ENCODE measurements around the gene TAS2R19.
A peak's percentile ranks its signal among the peaks of the same experiment; 100 is the strongest.
"Not testable (repeated sequence)": the region's sequence is repeated elsewhere in the genome, so short reads cannot be mapped to it uniquely, and the experiment has no call there.

Gene TAS2R19, protein sequence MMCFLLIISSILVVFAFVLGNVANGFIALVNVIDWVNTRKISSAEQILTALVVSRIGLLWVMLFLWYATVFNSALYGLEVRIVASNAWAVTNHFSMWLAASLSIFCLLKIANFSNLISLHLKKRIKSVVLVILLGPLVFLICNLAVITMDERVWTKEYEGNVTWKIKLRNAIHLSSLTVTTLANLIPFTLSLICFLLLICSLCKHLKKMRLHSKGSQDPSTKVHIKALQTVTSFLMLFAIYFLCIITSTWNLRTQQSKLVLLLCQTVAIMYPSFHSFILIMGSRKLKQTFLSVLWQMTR

GRCh38 chr12:11022520-11022919 lies at the start of gene TAS2R19:
TAS2R19 (minus strand) TSS chr12:11022620; CDS start chr12:11022571, 49 bp downstream.
- no peak for TF ChIP-seq CTCF (IDR thresholded peaks at IDR 0.05)
- Mint-ChIP-seq H3K4me3 (no peak within 1 kb of the TSS), H3K4me1 (no peaks in the 10 kb centered on the region), H3K9me3 (peaks cover 18% of the 10 kb centered on the region), H3K36me3 (ENCODE audit: low read depth) (peaks cover 50% of the 10 kb centered on the region), H3K27ac (peak within 1 kb of the TSS; percentile 15), H3K27me3 (ENCODE audit: low read depth, poor library complexity) (no peaks in the 10 kb centered on the region)
- no peak for DNase-seq

DNA sequence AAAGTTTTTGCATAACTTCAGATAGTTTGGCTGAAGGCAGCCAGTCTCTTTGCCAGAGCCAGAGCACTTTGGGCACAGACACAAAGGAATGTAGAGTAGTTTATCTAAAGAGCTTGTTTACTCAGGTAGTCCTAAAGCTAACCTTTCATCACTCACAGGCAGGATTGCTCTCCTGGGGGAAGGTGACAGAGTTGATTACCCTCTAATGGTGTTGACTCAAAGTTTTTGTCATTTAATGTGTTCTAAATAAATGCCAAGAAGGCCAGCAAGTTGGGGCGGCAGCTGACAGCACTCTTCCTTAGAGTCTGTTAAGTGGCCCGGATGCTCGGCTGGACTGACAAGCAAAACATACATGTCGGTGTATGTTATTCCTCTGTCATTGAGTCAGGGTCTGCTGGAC lies 49.0 kb upstream of the TAS2R19 start:
- peaks cover 48% of the 10 kb centered on the region for H3K36me3 Mint-ChIP-seq (ENCODE audit: low read depth)
- H3K4me3 Mint-ChIP-seq: no peak overlapping the region
- H3K27me3 Mint-ChIP-seq (ENCODE audit: low read depth, poor library complexity): no peaks in the 10 kb centered on the region
- H3K9me3 Mint-ChIP-seq: no peaks in the 10 kb centered on the region
- peaks cover 22% of the 10 kb centered on the region for H3K4me1 Mint-ChIP-seq
- H3K27ac Mint-ChIP-seq: peak overlapping the region; percentile 87
- DNase-seq: no peak
- no peak for TF ChIP-seq CTCF (IDR thresholded peaks at IDR 0.05)

- DNase-seq: no peak
- peaks cover 2% of the 10 kb centered on the region for H3K9me3 Mint-ChIP-seq
- no peak overlapping the region for H3K4me3 Mint-ChIP-seq
- H3K27ac Mint-ChIP-seq: peak overlapping the region; percentile 87
- TF ChIP-seq CTCF (IDR thresholded peaks at IDR 0.05): no peak
- no peaks in the 10 kb centered on the region for H3K27me3 Mint-ChIP-seq (ENCODE audit: low read depth, poor library complexity)
- peaks cover 22% of the 10 kb centered on the region for H3K4me1 Mint-ChIP-seq
- peaks cover 52% of the 10 kb centered on the region for H3K36me3 Mint-ChIP-seq (ENCODE audit: low read depth)
These were observed 48.6 kb upstream of the TAS2R19 start for GRCh38 chr12:11070999-11071398.

- Mint-ChIP-seq H3K4me3 (no peak overlapping the region), H3K36me3 (ENCODE audit: low read depth) (peaks cover 63% of the 10 kb centered on the region), H3K27me3 (ENCODE audit: low read depth, poor library complexity) (no peaks in the 10 kb centered on the region), H3K4me1 (peaks cover 22% of the 10 kb centered on the region), H3K27ac (no peak overlapping the region), H3K9me3 (peaks cover 11% of the 10 kb centered on the region)
- no peak for DNase-seq
- TF ChIP-seq CTCF (IDR thresholded peaks at IDR 0.05): no peak
These were observed 47.5 kb upstream of the TAS2R19 start for GRCh38 chr12:11069854-11070365.

DNA sequence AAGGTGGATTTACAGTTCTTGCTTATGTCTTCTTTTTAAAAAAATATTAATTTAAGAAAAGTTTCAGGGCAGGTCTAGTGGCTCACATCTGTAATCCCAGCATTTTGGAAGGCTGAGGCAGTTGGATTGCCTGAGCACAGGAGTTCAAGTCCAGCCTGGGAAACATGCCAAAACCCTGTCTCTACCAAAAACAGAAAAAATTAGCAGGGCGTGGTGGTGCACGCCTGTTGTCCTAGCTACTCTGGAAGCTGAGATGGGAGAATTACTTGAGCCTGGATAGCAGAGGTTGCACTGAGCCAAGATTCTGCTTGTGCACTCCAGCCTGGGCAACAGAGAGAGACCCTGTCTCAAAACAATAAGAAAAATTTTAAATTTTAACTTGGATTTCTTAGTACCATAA lies 45.1 kb upstream of the TAS2R19 start:
- peaks cover 17% of the 10 kb centered on the region for H3K4me1 Mint-ChIP-seq

DNA sequence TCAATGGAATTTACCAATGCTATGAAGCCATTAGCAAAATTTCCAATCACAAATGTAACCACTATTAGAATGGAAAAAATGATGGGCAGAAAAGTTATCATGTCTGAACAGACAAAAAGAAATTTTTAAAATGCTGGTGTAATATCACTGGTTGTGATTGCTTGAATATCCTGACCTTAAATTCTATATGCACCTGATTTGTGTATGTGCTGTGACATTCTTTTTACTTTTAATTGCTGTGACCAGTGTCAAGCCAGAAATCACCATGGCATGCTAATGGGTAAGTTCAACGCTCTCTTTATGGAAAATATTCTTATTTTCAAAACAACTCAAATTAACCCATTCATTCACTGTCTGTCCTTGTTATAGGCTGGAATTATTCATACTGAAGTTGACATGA lies 39.8 kb upstream of the TAS2R19 start, which contains the start of gene TAS2R46:
Gene TAS2R46, minus strand, starts transcription at position 101 of the 400 bp plus-strand sequence. Its CDS starts 0 bp downstream, at position 101.
- not testable (repeated sequence) for H3K4me1 Mint-ChIP-seq; H3K27me3 Mint-ChIP-seq (ENCODE audit: low read depth, poor library complexity); H3K4me3 Mint-ChIP-seq; DNase-seq
- Mint-ChIP-seq H3K36me3 (ENCODE audit: low read depth) (peaks cover 32% of the 10 kb centered on the region), H3K9me3 (peaks cover 11% of the 10 kb centered on the region), H3K27ac (peak within 1 kb of the TSS; percentile 75)

More for the DNA sequence above, 45.1 kb upstream of the TAS2R19 start:
- no peak overlapping the region for H3K4me3 Mint-ChIP-seq
- peaks cover 60% of the 10 kb centered on the region for H3K36me3 Mint-ChIP-seq (ENCODE audit: low read depth)
- no peak for TF ChIP-seq CTCF (IDR thresholded peaks at IDR 0.05)
- no peak for DNase-seq
- H3K27me3 Mint-ChIP-seq (ENCODE audit: low read depth, poor library complexity): no peaks in the 10 kb centered on the region
- H3K9me3 Mint-ChIP-seq: peaks cover 11% of the 10 kb centered on the region
- no peak overlapping the region for H3K27ac Mint-ChIP-seq
